BLaER1 treated with 17β-estradiol and CSF1 and Interleukin-3, amounts not matched to agents 10 nM and 100 nM (cell line): ENCODE measurements around the gene SNED1.

Experiments used
- H3K27ac ChIP-seq, 11 experiments: shearing (Covaris generic); formaldehyde crosslinking; 2 replicates each; pipeline ENCODE4 v1.8.1; 2022
- H3K27me3 ChIP-seq, 11 experiments: shearing (Covaris generic); formaldehyde crosslinking; 2 replicates each; pipeline ENCODE4 v1.8.1; 2022
- H3K36me3 ChIP-seq, 11 experiments: shearing (Covaris generic); formaldehyde crosslinking; 2 replicates each; pipeline ENCODE4 v1.8.1; 2022
- H3K4me1 ChIP-seq, 10 experiments: shearing (Covaris generic); formaldehyde crosslinking; 2 replicates each; pipeline ENCODE4 v1.8.1; 2022
- H3K4me2 ChIP-seq, 11 experiments: shearing (Covaris generic); formaldehyde crosslinking; 2 replicates each; pipeline ENCODE4 v1.8.1; 2022
- H3K4me3 ChIP-seq, 10 experiments: shearing (Covaris generic); formaldehyde crosslinking; 2 replicates each; pipeline ENCODE4 v1.8.1; 2022
- H3K9ac ChIP-seq, 11 experiments: shearing (Covaris generic); formaldehyde crosslinking; 2 replicates each; pipeline ENCODE4 v1.8.1; 2022
- H3K9me3 ChIP-seq, 11 experiments: shearing (Covaris generic); formaldehyde crosslinking; replicated peaks in 1 of 11; 2 replicates each; pipeline ENCODE4 v1.8.1; 2022
- H4K20me1 ChIP-seq, 11 experiments: shearing (Covaris generic); formaldehyde crosslinking; 2 replicates each; pipeline ENCODE4 v1.8.1; 2022
- Cebpa-rat ChIP-seq, 11 experiments: shearing (Covaris generic); IDR thresholded peaks; 2 replicates each; pipeline ENCODE4 v1.8.1; 2022

SNED1 gene

DNA sequence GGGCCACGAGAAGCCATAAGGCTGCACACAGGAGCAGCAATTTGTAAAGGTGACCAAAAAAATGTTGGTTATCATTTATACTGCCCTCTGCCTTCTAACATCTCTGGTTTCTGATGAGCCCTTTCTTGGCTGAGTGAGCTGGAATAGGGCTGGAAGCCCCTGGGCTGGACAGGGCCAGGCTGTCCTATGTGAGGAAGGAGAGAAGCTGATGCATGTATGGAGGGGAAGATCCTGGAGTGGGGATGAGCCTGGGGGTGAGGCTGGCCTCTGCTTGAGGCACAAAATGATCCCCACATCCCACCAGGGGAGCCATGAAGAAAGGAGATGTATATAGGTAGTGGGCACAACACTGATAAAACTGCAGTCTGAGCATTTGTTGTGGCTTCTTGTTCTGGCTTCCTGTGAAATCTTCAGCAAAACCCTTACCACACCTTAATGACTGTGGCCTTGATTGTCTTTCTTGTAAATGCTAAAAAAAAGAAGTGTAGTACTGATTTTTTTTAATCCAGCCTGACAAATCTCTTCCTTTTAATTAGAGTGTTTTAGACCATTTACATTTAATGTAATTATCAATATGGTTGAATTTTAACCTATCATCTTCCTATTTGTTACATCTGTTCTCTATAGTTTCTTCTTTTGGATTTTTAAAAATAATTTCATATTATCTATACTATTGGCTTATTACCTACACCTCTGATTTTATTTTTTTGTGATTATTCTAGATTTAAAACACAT is 5.6 kb downstream of the SNED1 start:
- Histone ChIP-seq H3K27ac (no peak overlapping the region), H3K9ac (no peak overlapping the region), H3K4me2 (no peak overlapping the region), H3K36me3 (peaks cover 0 to 8% (median 4%) of the 10 kb centered on the region in 11 experiments; a peak in 4 of 22 replicates), H3K9me3 (peaks cover 29 to 39% (median 33%) of the 10 kb centered on the region in 11 experiments), H3K27me3 (peaks cover 17 to 28% (median 22%) of the 10 kb centered on the region in 11 experiments), H3K4me3 (peak overlapping the region in 2 of 10 experiments; percentile 8 to 34; a peak in 2 of 20 replicates), H3K4me1 (peaks cover 4 to 32% (median 26%) of the 10 kb centered on the region in 10 experiments; a peak in 18 of 20 replicates), H4K20me1 (peaks cover 0 to 21% (median 8%) of the 10 kb centered on the region in 11 experiments; a peak in 12 of 22 replicates)
- no peak for TF ChIP-seq Cebpa-rat (IDR thresholded peaks at IDR 0.05)

DNA sequence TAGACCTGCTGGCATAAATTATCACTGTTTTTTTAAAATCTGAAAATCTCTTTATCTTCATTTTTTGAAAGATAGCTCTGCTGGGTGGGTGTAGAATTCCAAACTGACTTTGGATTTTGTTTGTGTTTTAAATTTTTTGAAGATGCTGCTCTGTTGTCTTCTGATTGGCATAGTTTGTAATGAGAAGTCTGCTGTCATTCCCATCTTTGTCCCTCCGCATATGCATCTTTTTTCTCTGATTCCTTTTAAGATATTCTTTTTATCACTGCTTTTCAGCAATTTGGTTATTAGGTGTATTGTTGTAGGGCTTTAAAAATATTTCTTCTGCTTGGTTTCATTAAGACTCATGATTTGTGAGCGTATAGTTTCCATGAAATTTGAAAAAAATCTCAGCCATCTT is 7.2 kb downstream of the SNED1 start:
- H3K27ac ChIP-seq: no peak overlapping the region
- TF ChIP-seq Cebpa-rat (IDR thresholded peaks at IDR 0.05): no peak
- peaks cover under 1 to 14% (median 7%) of the 10 kb centered on the region in 11 experiments; a peak in 17 of 22 replicates for H3K27me3 ChIP-seq
- no peak overlapping the region for H3K4me2 ChIP-seq
- peaks cover 0 to 8% (median 4%) of the 10 kb centered on the region in 11 experiments; a peak in 4 of 22 replicates for H3K36me3 ChIP-seq
- H4K20me1 ChIP-seq: peaks cover 0 to 5% (median 0%) of the 10 kb centered on the region in 11 experiments; a peak in 1 of 22 replicates
- H3K4me3 ChIP-seq: no peak overlapping the region
- peaks cover 14 to 42% (median 37%) of the 10 kb centered on the region in 10 experiments; a peak in 18 of 20 replicates for H3K4me1 ChIP-seq
- H3K9me3 ChIP-seq: peaks cover 29 to 39% (median 33%) of the 10 kb centered on the region in 11 experiments
- H3K9ac ChIP-seq: no peak overlapping the region

DNA sequence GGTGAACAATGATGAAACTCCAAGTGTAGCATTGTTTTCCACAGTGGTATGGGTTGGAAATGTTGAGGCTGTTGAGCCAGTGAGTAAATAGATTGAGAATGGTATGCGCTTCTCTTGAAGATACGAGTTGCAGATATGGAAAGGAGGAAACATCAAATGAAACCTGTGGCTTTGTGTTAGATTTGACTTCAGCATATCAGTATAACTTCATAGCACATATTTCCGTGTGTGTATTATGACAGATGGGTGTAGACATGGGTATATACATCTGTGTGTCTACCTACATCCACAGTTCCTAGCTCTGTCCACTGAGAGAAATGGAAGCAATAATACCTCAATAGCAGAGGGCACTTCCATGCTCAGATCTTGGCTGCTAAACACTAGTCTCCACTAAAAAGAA is 8.0 kb downstream of the SNED1 start:
- H3K4me1 ChIP-seq: peaks cover 14 to 50% (median 45%) of the 10 kb centered on the region in 10 experiments; a peak in 18 of 20 replicates
- H3K9ac ChIP-seq: no peak overlapping the region
- H3K36me3 ChIP-seq: peaks cover 0 to 8% (median 4%) of the 10 kb centered on the region in 11 experiments; a peak in 4 of 22 replicates
- H4K20me1 ChIP-seq: no peaks in the 10 kb centered on the region
- no peak overlapping the region for H3K27ac ChIP-seq
- no peak overlapping the region for H3K4me3 ChIP-seq
- H3K9me3 ChIP-seq: peaks cover 29 to 39% (median 33%) of the 10 kb centered on the region in 11 experiments
- H3K27me3 ChIP-seq: peaks cover 0 to 11% (median 0%) of the 10 kb centered on the region in 11 experiments; a peak in 6 of 22 replicates
- no peak for TF ChIP-seq Cebpa-rat (IDR thresholded peaks at IDR 0.05)
- peak overlapping the region in 3 of 11 experiments; percentile 21 to 86 (median 84); a peak in 3 of 22 replicates for H3K4me2 ChIP-seq

DNA sequence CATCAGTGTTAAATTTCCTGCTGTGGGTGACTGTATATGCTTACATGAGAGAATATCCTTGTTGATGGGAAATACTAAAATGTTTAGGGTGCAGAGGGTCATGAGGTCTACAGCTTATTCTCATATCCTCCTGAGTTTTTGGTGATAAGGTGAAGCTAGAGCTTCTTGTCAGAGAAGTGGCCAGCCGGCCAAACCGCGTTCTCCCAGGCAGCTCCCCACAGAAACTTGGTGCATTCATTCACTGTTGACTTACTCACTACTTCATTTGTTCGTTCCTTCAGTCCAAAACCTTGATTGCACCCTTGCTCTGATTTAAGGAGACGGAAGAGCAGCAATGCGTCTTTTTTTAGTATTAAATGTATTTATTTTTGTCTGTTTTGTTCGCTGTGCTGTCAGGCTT is 8.7 kb downstream of the SNED1 start:
- Histone ChIP-seq H3K4me2 (peak overlapping the region in 6 of 11 experiments; percentile 21 to 93 (median 85); a peak in 10 of 22 replicates), H3K27me3 (peaks cover 0 to 18% (median 0%) of the 10 kb centered on the region in 11 experiments; a peak in 6 of 22 replicates), H3K4me1 (peaks cover 14 to 57% (median 52%) of the 10 kb centered on the region in 10 experiments; a peak in 18 of 20 replicates), H4K20me1 (no peaks in the 10 kb centered on the region), H3K4me3 (no peak overlapping the region), H3K9me3 (peaks cover 29 to 38% (median 33%) of the 10 kb centered on the region in 11 experiments), H3K36me3 (peaks cover 0 to 8% (median 4%) of the 10 kb centered on the region in 11 experiments; a peak in 4 of 22 replicates), H3K27ac (no peak overlapping the region), H3K9ac (no peak overlapping the region)
- no peak for TF ChIP-seq Cebpa-rat (IDR thresholded peaks at IDR 0.05)

DNA sequence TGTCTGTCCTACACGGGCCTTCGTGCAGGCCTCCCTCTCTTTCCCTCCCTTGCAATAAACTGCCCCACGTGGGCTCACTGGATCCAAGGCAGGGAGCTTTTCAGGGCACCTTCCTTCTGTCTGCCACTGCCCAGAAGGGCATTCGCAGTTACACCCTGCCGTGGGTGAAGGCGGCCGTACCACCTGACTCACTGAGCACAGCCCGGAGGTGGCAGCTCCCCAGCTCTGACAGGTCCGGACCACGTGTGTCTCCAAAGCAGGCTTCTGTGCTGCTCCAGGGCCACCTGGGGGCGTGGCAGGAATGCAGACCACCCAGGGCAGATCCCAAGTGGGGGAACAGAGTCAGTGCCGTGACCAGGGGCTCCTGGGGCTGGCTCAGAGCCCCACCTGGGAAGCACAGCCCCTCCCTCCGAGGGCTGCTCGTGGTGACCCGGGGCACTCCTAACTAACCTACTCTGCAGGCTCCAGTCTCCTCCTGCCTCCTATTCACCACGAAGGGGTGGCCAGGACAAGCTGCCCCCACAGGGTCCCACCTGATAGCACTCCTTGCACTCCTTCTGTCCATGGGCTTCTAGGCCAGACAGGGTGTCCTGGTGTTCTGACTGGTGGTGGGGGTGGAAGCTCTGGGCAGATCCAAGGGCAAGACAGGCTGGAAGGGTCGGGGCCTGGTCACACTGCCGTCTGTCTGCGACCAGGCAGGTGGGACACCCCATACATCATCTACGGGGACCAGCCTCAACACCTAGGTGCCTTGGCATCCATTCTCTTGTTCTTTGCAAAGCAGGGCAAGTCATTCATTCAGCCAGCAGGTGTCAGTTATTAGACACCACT is 9.7 kb downstream of the SNED1 start:
- Histone ChIP-seq H3K9me3 (peaks cover 28 to 32% (median 30%) of the 10 kb centered on the region in 11 experiments), H3K36me3 (peaks cover 0 to 8% (median 4%) of the 10 kb centered on the region in 11 experiments; a peak in 4 of 22 replicates), H4K20me1 (no peaks in the 10 kb centered on the region), H3K4me1 (peaks cover 14 to 61% (median 54%) of the 10 kb centered on the region in 10 experiments; a peak in 18 of 20 replicates), H3K4me3 (no peak overlapping the region), H3K27ac (no peak overlapping the region), H3K27me3 (peaks cover 0 to 21% (median 0%) of the 10 kb centered on the region in 11 experiments; a peak in 6 of 22 replicates), H3K4me2 (peak overlapping the region in 8 of 11 experiments; percentile 66 to 93 (median 86); a peak in 14 of 22 replicates), H3K9ac (no peak overlapping the region)
- no peak for TF ChIP-seq Cebpa-rat (IDR thresholded peaks at IDR 0.05)

DNA sequence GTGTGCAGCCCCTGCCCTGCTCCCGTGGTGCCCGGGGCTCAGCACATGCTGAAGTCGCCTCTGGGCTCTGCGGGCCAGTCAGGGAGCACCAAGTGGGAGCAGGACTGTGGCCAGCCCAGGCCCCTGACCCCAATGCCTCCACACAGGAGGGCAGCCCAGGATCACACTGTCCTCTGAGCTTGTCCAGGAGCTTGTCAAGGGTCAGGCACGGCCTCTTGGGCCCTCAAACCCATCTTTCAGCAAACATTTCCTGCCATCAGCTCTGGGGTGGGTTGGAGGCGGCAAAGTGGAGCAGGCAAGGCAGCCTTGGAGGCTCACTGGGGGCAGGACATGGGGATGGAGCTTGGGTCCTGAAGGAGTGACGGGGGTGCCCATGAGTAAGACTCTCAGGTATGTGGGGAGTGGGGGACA is 10.3 kb downstream of the SNED1 start:
- Histone ChIP-seq H3K9ac (peak overlapping the region in 1 of 11 experiments; percentile 71; a peak in 1 of 22 replicates), H3K4me2 (peak overlapping the region in 9 of 11 experiments; percentile 66 to 93 (median 85); a peak in 17 of 22 replicates), H4K20me1 (no peaks in the 10 kb centered on the region), H3K4me1 (peaks cover 14 to 61% (median 54%) of the 10 kb centered on the region in 10 experiments; a peak in 18 of 20 replicates), H3K36me3 (peaks cover 0 to 3% (median 2%) of the 10 kb centered on the region in 11 experiments; a peak in 4 of 22 replicates), H3K27ac (no peak overlapping the region), H3K9me3 (peaks cover 22 to 26% (median 24%) of the 10 kb centered on the region in 11 experiments), H3K27me3 (peaks cover 0 to 21% (median 0%) of the 10 kb centered on the region in 11 experiments; a peak in 6 of 22 replicates), H3K4me3 (no peak overlapping the region)
- no peak for TF ChIP-seq Cebpa-rat (IDR thresholded peaks at IDR 0.05)

DNA sequence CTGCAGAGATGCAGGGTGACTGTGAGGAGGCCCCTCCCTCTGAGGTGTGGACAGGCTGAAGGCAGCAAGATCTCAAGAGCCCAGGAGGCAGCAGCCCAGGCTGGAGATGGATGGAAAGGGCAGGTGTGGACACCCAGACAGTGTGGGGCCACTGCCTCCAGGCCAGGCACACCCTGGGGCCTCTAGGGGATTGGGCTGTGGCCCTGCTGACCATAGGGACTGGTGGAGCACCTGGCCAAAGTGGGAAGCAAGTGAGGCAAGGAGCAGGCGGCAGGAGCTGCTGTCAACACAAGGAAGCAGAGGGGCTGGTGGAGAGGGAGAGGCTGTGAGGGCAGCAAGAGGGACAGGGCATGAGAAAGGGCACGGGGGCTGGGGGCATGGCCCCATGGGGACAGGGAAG is 10.8 kb downstream of the SNED1 start:
- peaks cover 17 to 21% (median 19%) of the 10 kb centered on the region in 11 experiments for H3K9me3 ChIP-seq
- peak overlapping the region in 7 of 11 experiments; percentile 59 to 76 (median 72); a peak in 9 of 22 replicates for H3K27ac ChIP-seq
- no peak overlapping the region; a peak in 1 of 20 replicates for H3K4me3 ChIP-seq
- H3K36me3 ChIP-seq: no peaks in the 10 kb centered on the region
- peaks cover 14 to 61% (median 54%) of the 10 kb centered on the region in 10 experiments; a peak in 18 of 20 replicates for H3K4me1 ChIP-seq
- peak overlapping the region; percentile 66 to 93 (median 84); a peak in 21 of 22 replicates for H3K4me2 ChIP-seq
- TF ChIP-seq Cebpa-rat (IDR thresholded peaks at IDR 0.05): no peak
- peak overlapping the region in 6 of 11 experiments; percentile 62 to 73 (median 70); a peak in 7 of 22 replicates for H3K9ac ChIP-seq
- H4K20me1 ChIP-seq: no peaks in the 10 kb centered on the region
- H3K27me3 ChIP-seq: peaks cover 0 to 21% (median 0%) of the 10 kb centered on the region in 11 experiments; a peak in 6 of 22 replicates
